Pancreas (tissue), 10 donors: Measurements from ENCODE around the gene FHL5. TPM values are rescaled to one million over a fixed set of nuclear protein-coding genes. Genes with fewer than 3 reads are reported as not detected.
A peak's percentile ranks its signal among the peaks of the same experiment; 100 is the strongest.

Experiments
- ATAC-seq, 4 donors: fragments of 200-7000 bp; cut with Tn5 transposase; one replicate each; pipeline versions ENCODE4 v1.8.0 to v1.9.1; 2020; ENCODE audit warnings: mild to moderate bottlenecking in 4 of 4, moderate library complexity in 4 of 4
- DNase-seq, 6 donors: peaks; one replicate each; pipeline ENCODE4 v3.0.0-alpha.2; 2020
- FAIRE-seq: peaks from 2 replicates; lab custom pipeline; 2012; peaks lifted over from hg19 to GRCh38; lab: Jason Lieb, UNC
- H3K27ac ChIP-seq, 4 donors: fragments of 200-600 bp; sonication (generic); 1 replicate in 3 of 4; 2 replicates in 1 of 4; pipeline versions ENCODE4 v1.5.0 to v1.8.0; 2020
- H3K27me3 ChIP-seq, 4 donors: fragments of 200-600 bp; one replicate each; pipeline ENCODE4 v1.8.0; 2021
- H3K36me3 ChIP-seq, 3 donors: fragments of 200-600 bp; sonication (generic) in 1 of 3; one replicate each; pipeline versions ENCODE4 v1.5.0 to v1.8.0; 2020 to 2021
- H3K4me1 ChIP-seq, 3 donors: fragments of 200-600 bp; one replicate each; pipeline ENCODE4 v1.8.0; 2021
- H3K4me3 ChIP-seq, 4 donors: fragments of 200-600 bp; sonication (generic) in 2 of 4; one replicate each; pipeline versions ENCODE4 v1.5.0 to v1.8.0; 2020 to 2021
- H3K9me3 ChIP-seq, 4 donors: fragments of 200-600 bp; one replicate each; pipeline ENCODE4 v1.8.0; 2021
- CTCF ChIP-seq, 4 donors: fragments of 200-600 bp; sonication (generic) in 3 of 4; IDR thresholded peaks; one replicate each; pipeline versions ENCODE4 v1.5.0 to v1.8.0; 2021; ENCODE audit warnings: antibody characterized with exemption in 4 of 4
- WGBS, 2 donors: extraction: QIAGEN DNeasy Blood & Tissue Kit; methylation state at CpG; one replicate each; pipeline ENCODE4 v1.1.7; 2013; 5-methylcytosine and 5-hydroxymethylcytosine counted together
- intact Hi-C, 3 donors: fragments of 100-400 bp; cut with DNase I; formaldehyde crosslinking; loops; one replicate each; pipeline versions ENCODE4 v1.11.1 to v1.14.2; 2022
- polyA plus RNA-seq, 2 donors: library from polyadenylated mRNA; stranded (reverse); fragments of 200-250 nt; gene quantifications; one replicate each; pipeline ENCODE4 v1.2.3, GENCODE V29; 2013
- total RNA-seq, 6 donors: library from RNA; stranded (reverse); fragmentation: NEBNext Ultra II Directional in 4 of 6; extraction: Animal tissue kit (Norgen Biotek cat#: 25700) in 4 of 6; gene quantifications; one replicate each; pipeline versions ENCODE4 v1.2.1 to v1.2.4, GENCODE V29; 2021 to 2023
- donor health status: healthy with polysubstance abuse.
- donor health status: DM: no; HTN: no; CAD: no; lungs with moderate emphysema.
- donor health status: DM: no; HTN: no; CAD: no.
- donor health status: control.
- donor health status: control.
- donor health status: Bipolar disorder and iron deficiency.
- donor health status: DM: yes; HTN: yes; CAD: no.
- donor health status: DM: no; HTN: no; CAD: no.
- donor health status: DM: no; HTN: no; CAD: no.
- donor health status: DM: yes; HTN: yes; CAD: no.

The FHL5 gene
- total and polyA plus RNA-seq, 8 donors = 0.83 to 4.2 (median 2.2) TPM

DNA sequence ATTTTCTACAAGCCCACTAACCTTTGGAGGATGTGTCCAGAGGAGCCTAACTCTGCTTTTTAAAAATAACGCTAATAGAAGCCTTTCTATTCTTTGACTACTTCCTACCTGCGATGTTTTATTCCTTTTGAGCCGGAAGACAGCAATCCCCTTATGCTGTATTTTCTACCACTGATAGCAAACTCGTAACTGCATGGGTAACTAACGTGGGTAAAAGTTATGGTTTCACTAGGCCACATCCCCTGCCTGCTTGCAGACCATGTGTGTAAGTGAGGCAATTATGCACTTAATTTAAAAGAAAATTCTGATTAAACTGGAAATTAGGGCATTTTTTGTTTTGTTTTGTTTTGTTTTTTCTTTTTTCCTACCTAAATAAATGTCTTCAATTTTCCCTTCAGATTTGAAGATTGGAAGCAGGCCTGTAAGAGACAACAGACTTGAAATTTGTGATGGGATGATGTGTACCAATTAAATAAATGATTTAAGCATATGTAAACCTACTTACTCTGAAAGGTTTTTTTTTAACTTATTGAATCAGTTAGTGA lies 40.4 kb upstream of the FHL5 start:
- DNase-seq (no peak), FAIRE-seq (no peak), ATAC-seq (peak in 3 of 4 donors; percentile 23 to 46 (median 24))
- peak overlapping the region; percentile 70 to 85 (median 78) for H3K4me3 ChIP-seq
- no peak for TF ChIP-seq CTCF (IDR thresholded peaks at IDR 0.05)
- H3K4me1 ChIP-seq = peaks cover 9 to 30% (median 18%) of the 10 kb centered on the region in 3 donors
- peak overlapping the region; percentile 96 to 99 (median 98) for H3K27ac ChIP-seq
- H3K36me3 ChIP-seq = peaks cover 0 to 29% (median 0%) of the 10 kb centered on the region in 3 donors
- H3K9me3 ChIP-seq = no peaks in the 10 kb centered on the region
- WGBS, 2 donors = 0% methylated on average over 5 of the region's 5 CpGs
- H3K27me3 ChIP-seq = no peaks in the 10 kb centered on the region
- intact Hi-C loops = no loop called here

GRCh38 chr6:96528193-96528592 lies 34.7 kb upstream of the FHL5 start:
- 95 to 96% methylated on average over 3 of the region's 3 CpGs for WGBS, 2 donors
- FAIRE-seq = no peak
- Histone ChIP-seq H3K4me3 (no peak overlapping the region), H3K36me3 (peaks cover 2 to 67% (median 16%) of the 10 kb centered on the region in 3 donors), H3K4me1 (peaks cover 8 to 16% (median 11%) of the 10 kb centered on the region in 3 donors), H3K27me3 (no peaks in the 10 kb centered on the region), H3K9me3 (no peaks in the 10 kb centered on the region), H3K27ac (no peak overlapping the region)
- TF ChIP-seq CTCF (IDR thresholded peaks at IDR 0.05) = no peak
- intact Hi-C loops = no loop called here
- no peak for DNase-seq
- no peak for ATAC-seq

GRCh38 chr6:96532399-96532798 lies 30.5 kb upstream of the FHL5 start:
- H3K27ac ChIP-seq = no peak overlapping the region
- peaks cover 2 to 39% (median 16%) of the 10 kb centered on the region in 3 donors for H3K36me3 ChIP-seq
- H3K27me3 ChIP-seq = no peaks in the 10 kb centered on the region
- no peak for FAIRE-seq
- no peak for DNase-seq
- ATAC-seq = no peak
- TF ChIP-seq CTCF (IDR thresholded peaks at IDR 0.05) = no peak
- no peaks in the 10 kb centered on the region for H3K9me3 ChIP-seq
- H3K4me3 ChIP-seq = no peak overlapping the region
- H3K4me1 ChIP-seq = no peaks in the 10 kb centered on the region
- 81 to 88% methylated on average over 1 of the region's 1 CpG for WGBS, 2 donors
- intact Hi-C loops = no loop called here

- WGBS, 2 donors = 10 to 12% methylated on average over 5 of the region's 5 CpGs
- no peaks in the 10 kb centered on the region for H3K4me1 ChIP-seq
- no peak for ATAC-seq
- FAIRE-seq = no peak
- no peaks in the 10 kb centered on the region for H3K9me3 ChIP-seq
- no peaks in the 10 kb centered on the region for H3K27me3 ChIP-seq
- no peak overlapping the region for H3K4me3 ChIP-seq
- intact Hi-C loops = no loop called here
- TF ChIP-seq CTCF (IDR thresholded peaks at IDR 0.05) = no peak
- no peak for DNase-seq
- H3K36me3 ChIP-seq = peaks cover 0 to 36% (median 0%) of the 10 kb centered on the region in 3 donors
- no peak overlapping the region for H3K27ac ChIP-seq
Observed at GRCh38 chr6:96537726-96538125, 25.2 kb upstream of the FHL5 start.

DNA sequence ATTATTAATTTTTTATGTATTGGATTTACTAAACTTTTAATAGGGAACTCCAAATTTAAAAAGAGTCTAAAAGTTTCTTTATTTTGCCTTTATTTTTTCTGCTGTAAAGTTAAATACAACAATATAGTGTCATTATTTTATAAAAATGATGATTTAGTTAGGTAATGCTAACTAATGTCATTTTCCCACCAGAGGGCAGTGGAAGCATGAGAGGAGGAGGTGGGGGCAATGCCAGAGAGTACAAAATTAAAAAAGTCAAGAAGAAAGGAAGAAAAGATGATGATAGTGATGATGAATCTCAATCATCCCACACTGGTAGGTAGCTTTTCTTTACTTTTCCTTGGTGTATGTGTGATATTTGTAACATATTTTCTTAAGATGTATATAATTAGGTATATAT lies 20.2 kb upstream of the FHL5 start:
- Histone ChIP-seq H3K27ac (no peak overlapping the region), H3K9me3 (no peaks in the 10 kb centered on the region), H3K27me3 (no peaks in the 10 kb centered on the region), H3K4me3 (no peak overlapping the region), H3K4me1 (no peaks in the 10 kb centered on the region), H3K36me3 (peaks cover 0 to 58% (median 0%) of the 10 kb centered on the region in 3 donors)
- DNase-seq = no peak
- TF ChIP-seq CTCF (IDR thresholded peaks at IDR 0.05) = no peak
- FAIRE-seq = no peak
- ATAC-seq = no peak
- intact Hi-C loops = no loop called here
